Activated CD8-positive, alpha-beta memory T cell treated with anti-CD3 and anti-CD28 coated beads, Interleukin-2, amount 50 U/mL, for 4 hours (primary cell): Measurements from ENCODE around the gene ITSN1.
"Not testable (repeated sequence)": the region's sequence is repeated elsewhere in the genome, so short reads cannot be mapped to it uniquely, and the experiment has no call there.

Experiments
- DNase-seq: peaks from one replicate; pipeline ENCODE4 v3.0.0-alpha.2; 2020

Gene ITSN1

GRCh38 chr21:33651965-33652680 is 9.8 kb downstream of the ITSN1 start:
- no peak for DNase-seq

GRCh38 chr21:33654412-33654811 is 12.1 kb downstream of the ITSN1 start:
- DNase-seq = no peak

- no peak for DNase-seq
These were observed 13.4 kb downstream of the ITSN1 start for GRCh38 chr21:33655588-33656221.

- no peak for DNase-seq
These were observed 15.0 kb downstream of the ITSN1 start for GRCh38 chr21:33657124-33657820.

- no peak for DNase-seq
These were observed 16.7 kb downstream of the ITSN1 start for GRCh38 chr21:33658919-33659567.

GRCh38 chr21:33659568-33659949 is 17.3 kb downstream of the ITSN1 start:
- no peak for DNase-seq

GRCh38 chr21:33660406-33660805 is 18.1 kb downstream of the ITSN1 start:
- DNase-seq = no peak

GRCh38 chr21:33661146-33661545 is 18.8 kb downstream of the ITSN1 start:
- no peak for DNase-seq

GRCh38 chr21:33662046-33662445 is 19.7 kb downstream of the ITSN1 start:
- DNase-seq = no peak

GRCh38 chr21:33663241-33663640 is 20.9 kb downstream of the ITSN1 start:
- DNase-seq = no peak

- no peak for DNase-seq
These were observed 21.8 kb downstream of the ITSN1 start for GRCh38 chr21:33664135-33664534.

GRCh38 chr21:33666153-33666552 is 23.9 kb downstream of the ITSN1 start:
- no peak for DNase-seq

GRCh38 chr21:33667636-33668035 is 25.3 kb downstream of the ITSN1 start:
- no peak for DNase-seq

GRCh38 chr21:33668180-33668579 is 25.9 kb downstream of the ITSN1 start:
- no peak for DNase-seq

- DNase-seq = no peak
These were observed 26.3 kb downstream of the ITSN1 start for GRCh38 chr21:33668620-33669019.

- no peak for DNase-seq
These were observed 28.0 kb downstream of the ITSN1 start for GRCh38 chr21:33670076-33670978.

- DNase-seq = no peak
These were observed 31.2 kb downstream of the ITSN1 start for GRCh38 chr21:33673473-33673872.

- DNase-seq = no peak
These were observed 31.9 kb downstream of the ITSN1 start for GRCh38 chr21:33674226-33674625.

- not testable (repeated sequence) for DNase-seq
These were observed 34.4 kb downstream of the ITSN1 start for GRCh38 chr21:33676666-33677065.

GRCh38 chr21:33677450-33677849 is 35.1 kb downstream of the ITSN1 start:
- DNase-seq = no peak

GRCh38 chr21:33680870-33681269 is 38.6 kb downstream of the ITSN1 start:
- no peak for DNase-seq

- no peak for DNase-seq
These were observed 40.8 kb downstream of the ITSN1 start for GRCh38 chr21:33682992-33683627.
